ENCODE data around the gene ZNF609.

GRCh38 chr15:64710676-64711428 is 250.5 kb downstream of the ZNF609 start:
- TF ChIP-seq, protein P1, sequence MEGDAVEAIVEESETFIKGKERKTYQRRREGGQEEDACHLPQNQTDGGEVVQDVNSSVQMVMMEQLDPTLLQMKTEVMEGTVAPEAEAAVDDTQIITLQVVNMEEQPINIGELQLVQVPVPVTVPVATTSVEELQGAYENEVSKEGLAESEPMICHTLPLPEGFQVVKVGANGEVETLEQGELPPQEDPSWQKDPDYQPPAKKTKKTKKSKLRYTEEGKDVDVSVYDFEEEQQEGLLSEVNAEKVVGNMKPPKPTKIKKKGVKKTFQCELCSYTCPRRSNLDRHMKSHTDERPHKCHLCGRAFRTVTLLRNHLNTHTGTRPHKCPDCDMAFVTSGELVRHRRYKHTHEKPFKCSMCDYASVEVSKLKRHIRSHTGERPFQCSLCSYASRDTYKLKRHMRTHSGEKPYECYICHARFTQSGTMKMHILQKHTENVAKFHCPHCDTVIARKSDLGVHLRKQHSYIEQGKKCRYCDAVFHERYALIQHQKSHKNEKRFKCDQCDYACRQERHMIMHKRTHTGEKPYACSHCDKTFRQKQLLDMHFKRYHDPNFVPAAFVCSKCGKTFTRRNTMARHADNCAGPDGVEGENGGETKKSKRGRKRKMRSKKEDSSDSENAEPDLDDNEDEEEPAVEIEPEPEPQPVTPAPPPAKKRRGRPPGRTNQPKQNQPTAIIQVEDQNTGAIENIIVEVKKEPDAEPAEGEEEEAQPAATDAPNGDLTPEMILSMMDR (IDR thresholded peaks at IDR 0.05) = no peak
- no peak for TF ChIP-seq POLR2A (IDR thresholded peaks at IDR 0.05)
